Testis (tissue), 3 donors: ENCODE data around the gene PRIMPOL. TPM values are rescaled to one million over a fixed set of nuclear protein-coding genes. Genes with fewer than 3 reads are reported as not detected.

Experiments
- DNase-seq: peaks from one replicate; pipeline ENCODE4 v3.0.0-alpha.2; 2019
- H3K27ac ChIP-seq, 2 donors: fragments of 200-600 bp; sonication (generic); one replicate each; pipeline ENCODE4 v1.5.1; 2019
- H3K27me3 ChIP-seq: fragments of 200-600 bp; sonication (generic); one replicate; pipeline ENCODE4 v1.5.1; 2019
- H3K36me3 ChIP-seq: fragments of 200-600 bp; sonication (generic); one replicate; pipeline ENCODE4 v1.5.1; 2017; ENCODE audit warnings: low read depth; ENCODE audit errors: missing control alignments
- H3K4me1 ChIP-seq: fragments of 200-600 bp; sonication (generic); one replicate; pipeline ENCODE4 v1.5.1; 2019
- H3K4me3 ChIP-seq, 2 donors: fragments of 200-600 bp; sonication (generic); one replicate each; pipeline ENCODE4 v1.5.1; 2017 to 2019
- H3K9me3 ChIP-seq: fragments of 200-600 bp; sonication (generic); one replicate; pipeline ENCODE4 v1.5.1; 2017
- POLR2A ChIP-seq: fragments of 450-650 bp; IDR thresholded peaks from one replicate; pipeline ENCODE4 v1.6.1; 2017; ENCODE audit warnings: antibody characterized with exemption, mild to moderate bottlenecking, moderate library complexity
- WGBS, 2 donors: methylation state at CpG; one replicate each; pipeline ENCODE4 v1.1.5; 2018; 5-methylcytosine and 5-hydroxymethylcytosine counted together
- intact Hi-C: fragments of 100-400 bp; cut with DNase I; formaldehyde crosslinking; loops from one replicate; pipeline ENCODE4 v1.15.1; 2023; ENCODE audit warnings: low total_unique reads
- polyA plus RNA-seq: library from polyadenylated mRNA; stranded (reverse); fragments of 350-450 nt; fragmentation: Illumina TruSeq; extraction: RNeasy Lipid Tissue Mini Kit (QIAGEN cat#74804); gene quantifications from one replicate; pipeline ENCODE4 v1.2.3, GENCODE V29; 2014; ENCODE audit warnings: low read depth, low replicate concordance; ENCODE audit not compliant: insufficient read depth
- total RNA-seq, 2 donors: library from RNA; depleted of rRNA; stranded (reverse); fragments of >200 nt; gene quantifications; one replicate each; pipeline ENCODE4 v1.2.3, GENCODE V29; 2016
- TF ChIP-seq, protein P1 (sequence below), 3 experiments: fragments of 450-650 bp in 2 of 3; fragments of 200-600 bp in 1 of 3; sonication (generic) in 1 of 3; IDR thresholded peaks; one replicate each; pipeline ENCODE4 v1.5.1; 2016 to 2019; ENCODE audit warnings: antibody characterized with exemption in 3 of 3, mild to moderate bottlenecking in 2 of 3, moderate library complexity in 1 of 3

The PRIMPOL gene
- total and polyA plus RNA-seq, 3 donors from 2014 or later: 16.3 to 18.8 (median 17.6) TPM

- WGBS, 2 donors: 76 to 81% methylated on average over 5 of the region's 5 CpGs
- no peak for DNase-seq
- no peaks in the 10 kb centered on the region for H3K9me3 ChIP-seq
- H3K27ac ChIP-seq: no peak overlapping the region
- H3K27me3 ChIP-seq: no peaks in the 10 kb centered on the region
- H3K36me3 ChIP-seq: no peaks in the 10 kb centered on the region
- intact Hi-C loops: no loop called here
- no peaks in the 10 kb centered on the region for H3K4me1 ChIP-seq
- TF ChIP-seq POLR2A: no peak
- TF ChIP-seq, protein P1, sequence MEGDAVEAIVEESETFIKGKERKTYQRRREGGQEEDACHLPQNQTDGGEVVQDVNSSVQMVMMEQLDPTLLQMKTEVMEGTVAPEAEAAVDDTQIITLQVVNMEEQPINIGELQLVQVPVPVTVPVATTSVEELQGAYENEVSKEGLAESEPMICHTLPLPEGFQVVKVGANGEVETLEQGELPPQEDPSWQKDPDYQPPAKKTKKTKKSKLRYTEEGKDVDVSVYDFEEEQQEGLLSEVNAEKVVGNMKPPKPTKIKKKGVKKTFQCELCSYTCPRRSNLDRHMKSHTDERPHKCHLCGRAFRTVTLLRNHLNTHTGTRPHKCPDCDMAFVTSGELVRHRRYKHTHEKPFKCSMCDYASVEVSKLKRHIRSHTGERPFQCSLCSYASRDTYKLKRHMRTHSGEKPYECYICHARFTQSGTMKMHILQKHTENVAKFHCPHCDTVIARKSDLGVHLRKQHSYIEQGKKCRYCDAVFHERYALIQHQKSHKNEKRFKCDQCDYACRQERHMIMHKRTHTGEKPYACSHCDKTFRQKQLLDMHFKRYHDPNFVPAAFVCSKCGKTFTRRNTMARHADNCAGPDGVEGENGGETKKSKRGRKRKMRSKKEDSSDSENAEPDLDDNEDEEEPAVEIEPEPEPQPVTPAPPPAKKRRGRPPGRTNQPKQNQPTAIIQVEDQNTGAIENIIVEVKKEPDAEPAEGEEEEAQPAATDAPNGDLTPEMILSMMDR (IDR thresholded peaks at IDR 0.05): no peak
- no peak overlapping the region for H3K4me3 ChIP-seq
Measured at GRCh38 chr4:184729946-184730345, 80.4 kb downstream of the PRIMPOL start.

- H3K27me3 ChIP-seq: no peaks in the 10 kb centered on the region
- 76 to 79% methylated on average over 6 of the region's 6 CpGs for WGBS, 2 donors
- intact Hi-C loops: no loop called here
- DNase-seq: no peak
- TF ChIP-seq, protein P1 (IDR thresholded peaks at IDR 0.05): no peak
- no peak for TF ChIP-seq POLR2A
- no peaks in the 10 kb centered on the region for H3K36me3 ChIP-seq
- H3K4me3 ChIP-seq: no peak overlapping the region
- H3K9me3 ChIP-seq: no peaks in the 10 kb centered on the region
- H3K27ac ChIP-seq: no peak overlapping the region
- H3K4me1 ChIP-seq: no peaks in the 10 kb centered on the region
Measured at GRCh38 chr4:184731056-184731455, 81.5 kb downstream of the PRIMPOL start.

- Histone ChIP-seq H3K9me3 (no peaks in the 10 kb centered on the region), H3K27me3 (no peaks in the 10 kb centered on the region), H3K4me3 (no peak overlapping the region), H3K36me3 (no peaks in the 10 kb centered on the region), H3K4me1 (no peaks in the 10 kb centered on the region), H3K27ac (no peak overlapping the region)
- TF ChIP-seq, protein P1 (IDR thresholded peaks at IDR 0.05): no peak
- TF ChIP-seq POLR2A: no peak
- DNase-seq: no peak
- WGBS, 2 donors: 57 to 63% methylated on average over 4 of the region's 4 CpGs
- intact Hi-C loops: no loop called here
Measured at GRCh38 chr4:184732126-184732525, 82.6 kb downstream of the PRIMPOL start.

GRCh38 chr4:184733654-184734524 is 84.4 kb downstream of the PRIMPOL start, which contains the start of gene CENPU:
CENPU (minus strand) TSS chr4:184734096; CDS start chr4:184734062, 34 bp downstream.
- Histone ChIP-seq H3K4me3 (peak within 1 kb of the TSS; percentile 62 to 82), H3K36me3 (no peaks in the 10 kb centered on the region), H3K9me3 (no peaks in the 10 kb centered on the region), H3K27me3 (no peaks in the 10 kb centered on the region), H3K27ac (peak within 1 kb of the TSS; percentile 46 to 71), H3K4me1 (no peaks in the 10 kb centered on the region)
- WGBS, 2 donors: 0 to 1% methylated on average over 47 to 49 of the region's 69 CpGs
- intact Hi-C loops: no loop called here
- DNase-seq: peak; percentile 97
- TF ChIP-seq POLR2A: no peak
- TF ChIP-seq, protein P1 (IDR thresholded peaks at IDR 0.05): peak in 2 of 3 experiments; percentile 40 to 60
